ENCODE data around the gene MYO10. TPM values are rescaled to one million over a fixed set of nuclear protein-coding genes. Genes with fewer than 3 reads are reported as not detected.
A peak's percentile ranks its signal among the peaks of the same experiment; 100 is the strongest.

The MYO10 gene
- total and polyA plus RNA-seq, 2 donors (not counting 3 experiments of a cell fraction or from before 2014, with no cell fraction given) = 36.0 to 148 TPM

DNA sequence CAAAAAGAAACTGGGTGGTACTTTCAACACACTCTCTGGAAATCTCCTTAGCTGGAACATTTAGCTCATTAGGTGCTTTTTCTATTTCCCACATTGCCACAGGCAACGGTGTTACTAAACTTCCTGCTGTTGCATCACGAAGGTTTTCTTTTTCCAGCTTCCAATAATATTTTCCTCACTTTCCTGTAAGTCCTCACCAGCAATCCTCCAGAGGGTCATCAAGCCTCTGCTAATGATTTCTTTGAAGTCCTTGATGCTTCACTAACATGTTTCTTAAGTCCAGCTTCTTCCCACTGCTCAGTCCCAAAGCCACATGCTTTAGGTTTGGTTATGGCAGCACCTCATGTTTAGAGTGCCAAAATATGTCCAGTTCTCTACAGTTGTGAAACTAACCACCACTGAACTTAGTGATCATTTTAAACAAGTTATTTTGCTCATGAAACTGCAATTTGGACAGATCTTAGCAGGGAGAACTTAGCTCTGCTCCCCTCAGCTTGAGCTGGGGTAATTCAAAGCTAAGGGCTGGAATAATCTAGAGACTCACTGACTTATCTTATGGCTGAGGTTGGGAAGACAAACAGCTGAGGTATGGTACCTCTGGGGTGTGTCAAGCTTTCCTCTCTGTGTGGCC is 279.4 kb downstream of the MYO10 start:
- no peak overlapping the region for H3K4me2 ChIP-seq (ENCODE audit: insufficient read depth, low read length)
- H3K27me3 ChIP-seq (ENCODE audit: control insufficient read depth in 2 of 2, insufficient read depth in 2 of 2, low read length in 2 of 2) = peaks cover 2 to 9% of the 10 kb centered on the region in 2 experiments
- dilution Hi-C loops (cut with MboI; ENCODE audit: extremely low pct_ligation_motif_present, low sequenced_read_pairs) (no loop called here), intact Hi-C loops (cut with micrococcal nuclease) (loop anchor here (10.0 kb wide), 1 partner anchor 548 kb away; no protein-coding TSS in a partner anchor)
- no peak for FAIRE-seq
- no peaks in the 10 kb centered on the region for H3K79me2 ChIP-seq (ENCODE audit: control insufficient read depth, insufficient read depth, low read length)
- no peaks in the 10 kb centered on the region for H4K20me1 ChIP-seq (replicated peaks; ENCODE audit: control insufficient read depth, extremely low read depth, insufficient read depth, low read length)
- no peak overlapping the region for H2AFZ ChIP-seq (ENCODE audit: low read depth, low read length)
- ChIA-PET POLR2A (no interaction called here), CTCF (interaction anchor here (0.6 to 1.4 kb wide), 3 partner anchors 533 to 823 kb away, joined by 3 to 5 read pairs (median 3); no protein-coding TSS in a partner anchor)
- no peaks in the 10 kb centered on the region for H3K4me1 ChIP-seq (ENCODE audit: control insufficient read depth, extremely low read depth, insufficient read depth, low read length)
- no peak overlapping the region for H3K27ac ChIP-seq (ENCODE audit: insufficient read depth, low read depth, low read length)
- no peak for TF ChIP-seq MYC (IDR thresholded peaks at IDR 0.05; ENCODE audit: low read depth, low read length)
- TF ChIP-seq POLR2AphosphoS5 (IDR thresholded peaks at IDR 0.05; ENCODE audit: insufficient read depth, low read depth, low read length) = no peak
- TF ChIP-seq FOS (IDR thresholded peaks at IDR 0.05; ENCODE audit: borderline replicate concordance, insufficient read depth, low read length) = no peak
- H3K36me3 ChIP-seq (ENCODE audit: control insufficient read depth in 2 of 2, extremely low read depth in 1 of 2, insufficient read depth in 2 of 2, low read length in 2 of 2) = no peaks in the 10 kb centered on the region
- no peaks in the 10 kb centered on the region for H3K9me1 ChIP-seq (replicated peaks; ENCODE audit: control insufficient read depth, extremely low read depth, insufficient read depth, low read length)
- no peak overlapping the region for H3K4me3 ChIP-seq (replicated peaks in 1 of 3; ENCODE audit: insufficient read depth in 1 of 3, low read depth in 1 of 3, low read length in 3 of 3)
- peak; percentile 51 for DNase-seq (ENCODE audit: low read depth, low spot score)
- BruUV-seq (replicated peaks) = no TSS peak
- H3K9me3 ChIP-seq (replicated peaks; ENCODE audit: control insufficient read depth, insufficient read depth, low read length) = no peaks in the 10 kb centered on the region
- H3K9ac ChIP-seq (replicated peaks; ENCODE audit: extremely low read depth, insufficient read depth, low read length) = no peak overlapping the region

- ChIA-PET POLR2A (no interaction called here), CTCF (no interaction called here)
- Histone ChIP-seq H3K4me2 (ENCODE audit: insufficient read depth, low read length) (no peak overlapping the region), H2AFZ (ENCODE audit: low read depth, low read length) (no peak overlapping the region), H4K20me1 (replicated peaks; ENCODE audit: control insufficient read depth, extremely low read depth, insufficient read depth, low read length) (no peaks in the 10 kb centered on the region), H3K9ac (replicated peaks; ENCODE audit: extremely low read depth, insufficient read depth, low read length) (no peak overlapping the region), H3K4me3 (replicated peaks in 1 of 3; ENCODE audit: insufficient read depth in 1 of 3, low read depth in 1 of 3, low read length in 3 of 3) (no peak overlapping the region), H3K9me3 (replicated peaks; ENCODE audit: control insufficient read depth, insufficient read depth, low read length) (no peaks in the 10 kb centered on the region), H3K4me1 (ENCODE audit: control insufficient read depth, extremely low read depth, insufficient read depth, low read length) (no peaks in the 10 kb centered on the region), H3K9me1 (replicated peaks; ENCODE audit: control insufficient read depth, extremely low read depth, insufficient read depth, low read length) (no peaks in the 10 kb centered on the region), H3K27ac (ENCODE audit: insufficient read depth, low read depth, low read length) (no peak overlapping the region), H3K79me2 (ENCODE audit: control insufficient read depth, insufficient read depth, low read length) (no peaks in the 10 kb centered on the region), H3K27me3 (ENCODE audit: control insufficient read depth in 2 of 2, insufficient read depth in 2 of 2, low read length in 2 of 2) (peaks cover 2 to 9% of the 10 kb centered on the region in 2 experiments), H3K36me3 (ENCODE audit: control insufficient read depth in 2 of 2, extremely low read depth in 1 of 2, insufficient read depth in 2 of 2, low read length in 2 of 2) (no peaks in the 10 kb centered on the region)
- DNase-seq (ENCODE audit: low read depth, low spot score) (no peak), FAIRE-seq (no peak)
- TF ChIP-seq JUN (IDR thresholded peaks at IDR 0.05; ENCODE audit: borderline replicate concordance, insufficient read depth, insufficient read length, low read depth) (no peak), POLR2A (IDR thresholded peaks at IDR 0.05; ENCODE audit: low read depth, low read length) (no peak), MYC (IDR thresholded peaks at IDR 0.05; ENCODE audit: low read depth, low read length) (no peak), FOS (IDR thresholded peaks at IDR 0.05; ENCODE audit: borderline replicate concordance, insufficient read depth, low read length) (no peak), POLR2AphosphoS5 (IDR thresholded peaks at IDR 0.05; ENCODE audit: insufficient read depth, low read depth, low read length) (no peak), GATA2 (IDR thresholded peaks at IDR 0.05; ENCODE audit: insufficient read depth, insufficient read length, low read depth, low read length) (no peak), EZH2 (IDR thresholded peaks at IDR 0.05; ENCODE audit: borderline replicate concordance, low read depth, low read length, severe bottlenecking) (no peak), CTCF (IDR thresholded peaks at IDR 0.05; ENCODE audit: extremely low read depth in 1 of 2, insufficient read depth in 1 of 2, low read depth in 1 of 2, low read length in 2 of 2) (no peak)
- TF ChIP-seq, protein P1, sequence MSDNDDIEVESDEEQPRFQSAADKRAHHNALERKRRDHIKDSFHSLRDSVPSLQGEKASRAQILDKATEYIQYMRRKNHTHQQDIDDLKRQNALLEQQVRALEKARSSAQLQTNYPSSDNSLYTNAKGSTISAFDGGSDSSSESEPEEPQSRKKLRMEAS (IDR thresholded peaks at IDR 0.05; ENCODE audit: insufficient read depth, insufficient read length) = no peak
- no TSS peak for BruUV-seq (replicated peaks)
- dilution Hi-C loops (cut with MboI; ENCODE audit: extremely low pct_ligation_motif_present, low sequenced_read_pairs) (no loop called here), intact Hi-C loops (cut with micrococcal nuclease) (loop anchor here (10.0 kb wide), 1 partner anchor 550 kb away; no protein-coding TSS in a partner anchor)
Measured at GRCh38 chr5:16654647-16655334, 281.3 kb downstream of the MYO10 start.
